IMR-90 (cell line): Measurements from ENCODE around the gene FRY. TPM values are rescaled to one million over a fixed set of nuclear protein-coding genes. Genes with fewer than 3 reads are reported as not detected.

Experiments
- ATAC-seq: fragments of 200-7000 bp; cut with Tn5 transposase; 2 replicates; pipeline ENCODE4 v1.9.1; 2020; ENCODE audit warnings: low read depth, mild to moderate bottlenecking, moderate library complexity
- BruUV-seq: library from RNA; stranded (reverse); fragments of 400-500 nt; replicated peaks from 2 replicates; lab custom pipeline; 2021; lab: Mats Ljungman, UMichigan
- CTCF ChIA-PET: fragments of 300-600 bp; formaldehyde crosslinking; extraction: SDS; loops from one replicate; lab custom pipeline; 2021; ENCODE audit warnings: antibody characterized with exemption; lab: Yijun Ruan, JAX
- POLR2A ChIA-PET: fragments of 300-600 bp; sonication (Branson Sonifier 250); formaldehyde crosslinking; loops from one replicate; lab custom pipeline; 2022; ENCODE audit warnings: antibody characterized with exemption; ENCODE audit not compliant: unreplicated experiment; lab: Charles Lee
- DNase-seq: peaks from one replicate; pipeline ENCODE4 v3.0.0; 2013
- H2AFZ ChIP-seq: replicated peaks from 2 replicates; pipeline ENCODE3; 2013; ENCODE audit warnings: low read length, mild to moderate bottlenecking; ENCODE audit not compliant: poor library complexity
- H2AK5ac ChIP-seq: 2 replicates; pipeline ENCODE4 v1.6.1; 2013; ENCODE audit warnings: low read depth, low read length, inconsistent platforms
- H2AK9ac ChIP-seq: replicated peaks from 2 replicates; pipeline ENCODE3; 2013; ENCODE audit warnings: mild to moderate bottlenecking, low read depth, low read length, moderate library complexity; ENCODE audit not compliant: poor library complexity
- H2BK120ac ChIP-seq: 2 replicates; pipeline ENCODE4 v1.6.1; 2013; ENCODE audit warnings: low read depth, low read length, inconsistent platforms
- H2BK15ac ChIP-seq: 3 replicates; pipeline ENCODE4 v1.6.1; 2013; ENCODE audit warnings: low read depth, low read length, inconsistent platforms
- H2BK20ac ChIP-seq: 2 replicates; pipeline ENCODE4 v1.6.1; 2013; ENCODE audit warnings: low read depth, mild to moderate bottlenecking, inconsistent platforms, low read length, moderate library complexity
- H2BK5ac ChIP-seq: 2 replicates; pipeline ENCODE4 v1.6.1; 2013; ENCODE audit warnings: mild to moderate bottlenecking, low read depth, low read length, inconsistent platforms; ENCODE audit not compliant: poor library complexity, severe bottlenecking
- H3K14ac ChIP-seq: replicated peaks from 2 replicates; pipeline ENCODE4 v1.6.1; 2013; ENCODE audit warnings: low read depth, low read length, inconsistent platforms
- H3K18ac ChIP-seq: 2 replicates; pipeline ENCODE4 v1.6.1; 2013; ENCODE audit warnings: low read depth, low read length, control low read depth
- H3K23ac ChIP-seq: 2 replicates; pipeline ENCODE4 v1.6.1; 2013; ENCODE audit warnings: low read depth, low read length, inconsistent platforms
- H3K27ac ChIP-seq: 2 replicates; pipeline ENCODE4 v1.5.1; 2013; ENCODE audit warnings: mild to moderate bottlenecking, control low read depth, low read length; ENCODE audit not compliant: insufficient read depth
- H3K27me3 ChIP-seq: 2 replicates; pipeline ENCODE4 v1.6.1; 2013; ENCODE audit warnings: low read length; ENCODE audit not compliant: control insufficient read depth, insufficient read depth
- H3K36me3 ChIP-seq: 2 replicates; pipeline ENCODE4 v1.6.1; 2013; ENCODE audit warnings: low read length, mixed read lengths; ENCODE audit not compliant: control insufficient read depth, insufficient read depth
- H3K4ac ChIP-seq: 2 replicates; pipeline ENCODE4 v1.6.1; 2013; ENCODE audit warnings: low read depth, low read length, inconsistent platforms
- H3K4me1 ChIP-seq: 2 replicates; pipeline ENCODE4 v1.6.1; 2013; ENCODE audit warnings: low read length, mixed read lengths; ENCODE audit not compliant: control insufficient read depth, insufficient read depth
- H3K4me2 ChIP-seq: 2 replicates; pipeline ENCODE4 v1.6.1; 2013; ENCODE audit warnings: low read depth, mild to moderate bottlenecking, control low read depth, low read length, moderate library complexity
- H3K4me3 ChIP-seq: 2 replicates; pipeline ENCODE4 v1.5.1; 2013; ENCODE audit warnings: low read depth, mild to moderate bottlenecking, control low read depth, low read length, moderate library complexity; ENCODE audit not compliant: insufficient read depth
- H3K56ac ChIP-seq: 2 replicates; pipeline ENCODE4 v1.6.1; 2013; ENCODE audit warnings: low read length, inconsistent platforms; ENCODE audit not compliant: insufficient read depth; ENCODE audit errors: extremely low read depth
- H3K79me1 ChIP-seq, 2 experiments: 2 replicates each; pipeline ENCODE4 v1.6.1; 2013; ENCODE audit warnings: low read length in 2 of 2, inconsistent platforms in 1 of 2, low read depth in 1 of 2
- H3K9ac ChIP-seq: 2 replicates; pipeline ENCODE4 v1.6.1; 2013; ENCODE audit warnings: low read depth, low read length, control low read depth
- H3K9me1 ChIP-seq: 2 replicates; pipeline ENCODE4 v1.6.1; 2013; ENCODE audit warnings: low read length, inconsistent platforms; ENCODE audit not compliant: insufficient read depth
- H3K9me3 ChIP-seq: 2 replicates; pipeline ENCODE4 v1.6.1; 2013; ENCODE audit warnings: low read length; ENCODE audit not compliant: control insufficient read depth, insufficient read depth
- H4K20me1 ChIP-seq: 2 replicates; pipeline ENCODE4 v1.6.1; 2013; ENCODE audit warnings: low read length, inconsistent platforms; ENCODE audit not compliant: insufficient read depth
- H4K5ac ChIP-seq: 2 replicates; pipeline ENCODE4 v1.6.1; 2013; ENCODE audit warnings: mild to moderate bottlenecking, low read depth, low read length, control low read depth
- H4K8ac ChIP-seq, 2 experiments: 2 replicates each; pipeline ENCODE4 v1.6.1; 2013; ENCODE audit warnings: low read depth in 2 of 2, low read length in 2 of 2, control low read depth in 1 of 2, inconsistent platforms in 1 of 2
- H4K91ac ChIP-seq: 2 replicates; pipeline ENCODE4 v1.6.1; 2013; ENCODE audit warnings: low read depth, low read length, inconsistent platforms; ENCODE audit not compliant: insufficient read depth
- FOS ChIP-seq: fragments of 150-350 bp; IDR thresholded peaks from 2 replicates; pipeline ENCODE4 v1.6.1; 2016; ENCODE audit warnings: low read depth, low read length
- RCOR1 ChIP-seq: IDR thresholded peaks from 2 replicates; pipeline ENCODE4 v1.6.1; 2012; ENCODE audit warnings: mild to moderate bottlenecking, low read length, improper control_type of control experiment; ENCODE audit not compliant: insufficient replicate concordance
- dilution Hi-C: fragments of 300-500 bp; cut with HindIII; formaldehyde crosslinking; loops from one replicate; pipeline ENCODE4 v1.14.3; 2018; ENCODE audit warnings: low sequenced_read_pairs; ENCODE audit not compliant: unreplicated experiment
- in situ Hi-C: fragments of 300-500 bp; cut with MboI; formaldehyde crosslinking; loops from 3 replicates; pipeline ENCODE4 v1.14.3; 2019; ENCODE audit warnings: low sequenced_read_pairs, inconsistent platforms, mixed read lengths
- intact Hi-C: fragments of 100-400 bp; cut with micrococcal nuclease; formaldehyde crosslinking; loops from 2 replicates; pipeline ENCODE4 v1.10.0; 2022
- polyA plus RNA-seq, 3 experiments: library from polyadenylated mRNA; depleted of rRNA; stranded (reverse); fragments of >200 nt; gene quantifications; 2 replicates each; pipeline ENCODE4 v1.2.3, GENCODE V29; 2012; ENCODE audit warnings: low replicate concordance in 1 of 3
- total RNA-seq: library from RNA; depleted of rRNA; stranded (reverse); fragments of >200 nt; gene quantifications from 2 replicates; pipeline ENCODE4 v1.2.3, GENCODE V29; 2012

Gene FRY
- total and polyA plus RNA-seq, 2 of the 4 experiments (the other 2 are of a cell fraction) = 3.0 to 4.8 TPM

GRCh38 chr13:32210101-32210500 lies 178.5 kb downstream of the FRY start:
- Histone ChIP-seq H3K18ac (peak overlapping the region; percentile 62), H2AK5ac (no peak overlapping the region), H3K14ac (peak overlapping the region; percentile 72), H2BK20ac (peak overlapping the region; percentile 73), H4K20me1 (no peaks in the 10 kb centered on the region; the same call in 1 of the 2 replicates), H3K9me3 (no peaks in the 10 kb centered on the region), H4K5ac (peak overlapping the region; percentile 42), H3K23ac (0 out of 2 replicates have a peak overlapping the region, but pooled peaks have one; percentile 29), H4K8ac (peak overlapping the region in 1 of 2 experiments; percentile 37; a peak in 1 of 4 replicates), H3K36me3 (peaks cover 11% of the 10 kb centered on the region; the same call in 1 of the 2 replicates), H3K4ac (peak overlapping the region; percentile 80), H2BK120ac (peak overlapping the region; percentile 79; the same call in 1 of the 2 replicates), H3K4me2 (no peak overlapping the region), H2AFZ (no peak overlapping the region), H2AK9ac (no peak overlapping the region), H3K9me1 (peaks cover 19% of the 10 kb centered on the region), H3K27ac (peak overlapping the region; percentile 32; the same call in 1 of the 2 replicates), H4K91ac (peak overlapping the region; percentile 58), H2BK15ac (no peak overlapping the region; the same call in 1 of the 3 replicates), H3K4me3 (no peak overlapping the region), H3K4me1 (peaks cover 36% of the 10 kb centered on the region), H3K79me1 (peaks cover 0 to 14% of the 10 kb centered on the region in 2 experiments; a peak in 1 of 4 replicates), H3K56ac (no peak overlapping the region), H3K9ac (no peak overlapping the region), H2BK5ac (peak overlapping the region; percentile 41), H3K27me3 (no peaks in the 10 kb centered on the region)
- POLR2A ChIA-PET = interaction anchor here (1.0 kb wide), 1 partner anchor 13 kb away, joined by 3 read pairs; no protein-coding TSS in a partner anchor
- CTCF ChIA-PET = interaction anchor here (0.7 kb wide), 1 partner anchor 300 kb away, joined by 3 read pairs; no protein-coding TSS in a partner anchor
- in situ Hi-C loops (no loop called here), intact Hi-C loops (loop anchor here (5.0 kb wide), 1 partner anchor 178 kb away; the partner anchor contains the start of gene FRY), dilution Hi-C loops (no loop called here)
- DNase-seq (no peak), ATAC-seq (no peak)
- BruUV-seq = no TSS peak
- TF ChIP-seq RCOR1 (no peak), FOS (no peak)
